HG03280 (cell line): ENCODE measurements around the gene ALDH18A1.
"Not testable (repeated sequence)": the region's sequence is repeated elsewhere in the genome, so short reads cannot be mapped to it uniquely, and the experiment has no call there.

Experiments used
- ATAC-seq: cut with Tn5 transposase; IDR thresholded peaks from one replicate; pipeline ENCODE4 v1.9.1; 2021; ENCODE audit warnings: mild to moderate bottlenecking, moderate library complexity; ENCODE audit not compliant: unreplicated experiment

Gene ALDH18A1

DNA sequence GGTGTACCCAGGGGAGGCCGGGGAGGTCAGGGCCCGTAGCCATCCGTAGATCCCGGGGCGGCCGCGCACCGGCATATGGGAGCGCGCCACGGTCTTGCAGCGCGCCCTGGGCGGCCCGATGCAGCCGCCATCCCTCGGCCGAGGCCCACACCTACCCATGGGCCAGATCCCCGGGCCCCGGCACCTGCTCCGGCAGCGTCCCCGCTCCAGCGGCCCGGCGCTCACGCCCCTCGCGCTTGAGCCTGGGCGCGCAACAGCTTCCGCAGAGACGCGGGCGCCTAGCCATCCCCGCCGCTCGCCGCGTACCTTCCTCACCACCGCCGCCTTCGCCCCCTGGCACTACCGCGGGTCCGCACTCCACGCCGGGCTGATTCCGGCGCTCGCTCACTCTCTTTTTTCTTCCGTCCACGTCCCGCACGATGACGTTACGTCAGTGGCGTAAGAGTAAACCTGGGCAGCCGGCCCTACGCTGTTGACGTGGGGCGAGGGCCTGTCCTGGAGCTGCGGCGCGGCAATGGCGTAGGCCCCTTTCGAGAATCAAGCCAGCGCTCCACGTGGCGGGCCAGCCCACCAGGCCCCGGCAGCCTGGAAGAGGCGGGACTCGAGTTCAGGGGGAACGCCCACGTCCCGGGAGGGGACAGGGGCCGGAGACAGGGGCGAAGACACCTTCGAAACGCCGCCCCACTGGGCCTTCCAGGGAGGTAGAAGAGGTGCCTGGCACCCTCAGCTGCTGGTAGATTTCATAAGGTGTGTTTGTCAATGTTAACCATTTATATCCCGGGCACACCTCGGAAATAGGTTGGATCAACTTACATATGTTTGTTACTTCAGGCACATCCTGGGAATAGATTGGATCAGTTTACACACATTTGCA is at the start of gene ALDH18A1:
TSS of gene ALDH18A1 (minus strand) at position 421 of the 874 bp plus-strand sequence. CDS start 3,334 bp downstream, outside the sequence.
- ATAC-seq: peak; percentile 87

DNA sequence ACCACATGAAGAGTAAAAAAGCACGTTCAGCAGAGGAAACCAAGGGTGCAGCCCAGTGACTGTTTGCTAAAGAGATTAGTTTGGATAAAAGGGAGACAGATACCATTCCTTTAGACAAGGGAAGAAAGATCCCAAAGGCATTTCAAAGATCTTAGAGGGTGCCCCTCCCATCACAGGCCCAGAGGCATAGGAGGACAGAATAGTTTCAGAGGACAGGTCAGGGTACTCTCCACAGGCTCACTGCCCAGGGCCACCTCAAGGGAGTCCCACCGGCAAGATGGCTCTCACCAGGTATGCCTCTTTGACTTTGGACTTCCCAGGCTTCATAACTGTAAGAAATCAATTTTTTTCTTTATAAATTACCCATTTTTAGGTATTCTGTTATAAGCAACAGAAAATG is 41.9 kb upstream of the ALDH18A1 start:
- no peak for ATAC-seq

DNA sequence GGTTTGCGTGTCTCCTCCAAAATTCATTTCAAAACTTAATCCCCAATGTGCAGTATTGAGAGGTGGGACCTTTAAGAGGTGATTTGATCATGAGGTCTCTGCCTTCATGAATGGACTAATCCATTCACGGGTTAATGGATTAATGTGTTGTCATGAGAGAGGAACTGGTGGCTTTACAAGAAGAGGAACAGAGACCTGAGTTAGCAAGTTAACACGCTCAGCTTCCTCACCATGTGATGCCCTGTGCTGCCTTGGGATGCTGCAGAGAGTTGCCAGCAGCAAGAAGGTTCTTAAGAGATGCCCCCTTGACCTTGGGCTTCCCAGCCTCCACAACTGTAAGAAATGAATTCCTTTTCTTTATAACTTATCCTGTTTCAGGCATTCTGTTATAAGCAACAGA is 40.9 kb upstream of the ALDH18A1 start:
- no peak for ATAC-seq

DNA sequence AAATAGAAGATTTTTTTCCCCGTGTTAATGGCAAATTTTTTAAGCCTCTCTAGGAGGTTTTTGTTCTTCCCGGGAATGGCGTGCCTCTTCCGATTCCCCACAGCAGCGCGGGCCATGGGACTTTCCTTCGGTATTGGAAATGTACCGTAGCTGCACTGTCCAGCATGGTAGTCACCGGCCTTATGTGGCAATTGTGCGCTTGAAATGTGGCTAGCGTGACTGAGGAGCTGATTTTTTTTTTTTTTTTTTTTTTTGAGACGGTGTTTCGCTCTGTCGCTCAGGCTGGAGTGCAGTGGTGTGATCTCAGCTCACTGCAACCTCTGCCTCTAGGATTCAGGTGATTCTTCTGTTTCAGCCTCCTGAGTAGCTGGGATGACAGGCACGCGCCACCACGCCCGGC is 38.2 kb upstream of the ALDH18A1 start:
- ATAC-seq: no peak

DNA sequence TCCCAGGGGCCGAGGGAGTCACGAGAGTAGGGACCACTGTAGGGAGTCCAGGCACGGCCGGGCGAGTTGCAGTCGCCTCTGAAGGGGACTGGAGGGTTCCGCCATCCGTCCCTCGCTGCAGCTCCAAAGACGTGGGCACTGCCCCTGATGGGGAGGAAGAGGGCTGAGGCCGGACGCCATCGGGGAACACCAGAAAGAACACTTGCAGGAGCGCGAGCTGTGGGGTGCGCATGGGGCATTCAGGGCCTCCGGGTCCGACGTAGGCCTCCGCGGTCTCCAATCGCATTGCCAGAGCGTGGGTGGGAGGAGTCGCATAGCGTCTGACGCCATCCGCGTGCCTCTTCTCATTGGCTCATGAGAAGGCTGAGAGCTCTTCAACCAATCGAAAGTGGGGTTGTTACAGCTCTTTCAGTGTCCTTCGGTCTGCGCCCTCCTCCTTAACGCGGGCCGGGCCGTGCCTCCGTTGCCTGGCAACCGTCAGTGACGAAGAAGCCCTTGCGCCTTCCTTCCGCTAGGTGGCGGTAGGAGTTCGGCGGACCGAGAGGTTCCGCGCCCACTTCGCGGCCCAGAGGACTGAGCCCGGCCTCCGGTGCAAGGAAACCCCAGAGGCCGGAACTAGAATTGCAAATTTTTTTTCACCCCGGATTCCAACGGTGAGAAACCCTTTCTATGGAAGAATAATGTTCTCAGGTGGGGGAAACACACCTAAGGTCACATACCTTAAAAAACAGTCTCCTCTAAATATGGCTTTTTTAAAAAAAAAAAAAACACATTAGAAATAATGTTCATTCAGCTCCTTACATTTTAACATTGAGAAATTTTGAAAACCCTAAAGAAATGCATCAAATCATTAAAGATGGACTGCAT is 37.4 kb upstream of the ALDH18A1 start, which contains the start of gene TCTN3:
TSS of gene TCTN3 (minus strand) at position 260 of the 867 bp plus-strand sequence. CDS start at position 232, 28 bp downstream.
- ATAC-seq: peak; percentile 99

DNA sequence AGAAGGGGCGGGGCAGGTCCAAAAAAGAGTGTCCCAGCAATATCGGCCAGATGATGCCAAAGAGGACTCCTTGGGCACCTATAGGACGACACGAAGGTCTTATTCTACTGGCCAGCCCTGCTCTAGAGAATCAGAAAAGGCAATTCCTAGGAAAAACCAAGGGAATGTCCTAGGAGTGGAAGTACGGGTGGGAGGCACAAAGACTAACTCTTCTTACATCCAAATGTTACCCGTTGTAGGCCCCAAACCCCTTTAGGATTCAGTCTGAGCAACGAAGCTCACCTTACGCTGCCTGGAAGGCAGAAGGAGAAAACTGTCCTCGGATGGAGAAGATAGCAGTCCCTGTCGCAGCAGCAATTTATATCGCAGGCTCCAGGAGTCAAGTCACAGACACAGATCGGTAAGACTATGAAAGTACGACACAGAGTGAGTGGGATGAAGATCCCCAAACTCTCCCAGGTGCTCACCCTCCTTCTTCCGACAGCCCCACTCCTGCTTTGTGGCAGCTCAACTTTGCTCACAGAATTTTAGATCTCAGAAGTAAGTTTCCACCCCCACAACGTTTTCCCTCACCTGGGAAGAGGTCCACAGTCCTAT is 36.7 kb upstream of the ALDH18A1 start:
- peak; percentile 1 for ATAC-seq

DNA sequence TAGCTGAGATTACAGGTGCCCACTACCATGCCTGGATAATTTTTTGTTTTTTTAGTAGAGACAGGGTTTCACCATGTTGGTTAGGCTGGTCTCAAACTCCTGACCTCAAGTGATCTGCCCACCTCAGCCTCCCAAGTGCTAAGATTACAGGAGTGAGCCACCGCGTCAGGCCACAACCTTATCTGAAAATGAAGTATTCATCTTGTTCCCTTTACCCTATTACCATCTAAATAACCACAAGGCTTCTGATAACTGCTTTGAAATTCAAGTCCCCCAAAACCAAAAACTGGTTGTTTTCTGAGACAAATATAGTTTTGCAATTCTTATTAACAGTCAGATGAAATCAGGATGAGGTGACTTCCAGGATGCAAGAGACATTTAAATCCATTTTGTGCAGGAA is 34.8 kb upstream of the ALDH18A1 start:
- ATAC-seq: no peak

DNA sequence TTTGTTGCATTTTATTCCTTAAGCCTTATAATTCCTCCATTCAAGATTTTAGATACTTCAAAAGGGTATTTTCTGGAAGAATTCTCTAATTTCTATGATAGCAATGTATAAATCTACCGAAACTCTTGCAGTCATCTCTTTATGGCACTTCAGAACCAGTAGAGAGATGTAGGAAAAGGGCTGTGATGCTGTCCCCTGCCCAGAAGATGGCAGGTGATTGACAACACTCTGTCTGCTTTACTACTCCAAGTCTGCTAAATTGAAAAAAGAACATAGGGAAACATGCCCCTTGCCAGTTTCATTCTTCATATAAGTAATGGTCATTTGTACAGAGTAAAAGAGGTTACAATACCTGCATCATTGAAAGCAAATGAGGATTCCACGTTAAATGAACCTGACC is 32.1 kb upstream of the ALDH18A1 start:
- ATAC-seq: no peak

DNA sequence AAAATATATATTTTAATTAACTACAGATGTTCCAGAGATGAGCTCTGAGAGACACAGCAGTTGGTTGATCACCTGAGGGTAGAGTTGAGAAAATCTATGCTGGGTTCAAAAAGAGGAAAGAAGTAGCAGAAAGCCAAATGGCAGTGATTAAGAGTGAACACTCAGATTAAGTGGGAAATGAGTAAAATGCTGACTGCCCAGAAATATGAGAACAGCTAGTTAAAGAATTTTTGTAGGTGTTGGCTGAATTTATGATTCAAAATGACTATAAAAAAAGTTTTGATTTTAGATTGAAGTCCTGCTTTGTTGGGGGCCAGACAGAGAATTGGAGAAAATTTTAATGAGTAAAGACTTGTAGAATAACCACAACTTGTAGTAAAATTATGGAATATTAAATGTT is 27.5 kb upstream of the ALDH18A1 start:
- ATAC-seq: no peak

DNA sequence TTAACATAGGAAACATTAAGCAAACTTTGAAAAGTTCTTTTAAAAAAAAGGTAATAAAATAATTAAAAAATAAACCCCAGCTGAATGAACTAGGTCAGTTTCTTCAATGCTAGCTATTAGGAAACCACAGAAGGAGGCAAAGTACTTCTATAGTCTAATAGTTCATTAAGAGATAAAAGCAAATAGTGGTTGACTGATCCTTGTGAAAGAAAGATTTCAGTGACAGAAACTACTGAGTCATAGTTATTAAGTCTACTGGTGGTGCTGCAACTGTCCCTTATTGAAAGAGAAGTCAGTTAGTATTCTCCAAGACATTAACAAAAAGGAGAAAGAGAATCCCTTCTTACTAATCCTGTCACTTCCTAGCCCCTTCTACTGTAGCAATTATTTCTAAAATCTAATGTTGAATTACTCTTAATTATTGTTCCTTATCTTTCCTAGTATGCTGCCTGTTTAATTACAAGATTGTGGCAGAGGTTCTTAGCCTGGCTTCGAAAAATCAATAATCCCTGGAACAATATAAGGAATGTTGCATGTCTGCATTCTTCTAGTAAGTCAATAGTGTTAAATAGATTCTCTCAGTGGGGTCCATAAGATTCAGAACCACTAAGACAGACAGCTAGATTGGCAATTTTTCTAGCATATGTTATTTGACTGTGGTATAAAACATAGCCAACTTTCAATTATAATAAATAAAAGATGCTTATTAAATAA is 19.0 kb upstream of the ALDH18A1 start:
- no peak for ATAC-seq

DNA sequence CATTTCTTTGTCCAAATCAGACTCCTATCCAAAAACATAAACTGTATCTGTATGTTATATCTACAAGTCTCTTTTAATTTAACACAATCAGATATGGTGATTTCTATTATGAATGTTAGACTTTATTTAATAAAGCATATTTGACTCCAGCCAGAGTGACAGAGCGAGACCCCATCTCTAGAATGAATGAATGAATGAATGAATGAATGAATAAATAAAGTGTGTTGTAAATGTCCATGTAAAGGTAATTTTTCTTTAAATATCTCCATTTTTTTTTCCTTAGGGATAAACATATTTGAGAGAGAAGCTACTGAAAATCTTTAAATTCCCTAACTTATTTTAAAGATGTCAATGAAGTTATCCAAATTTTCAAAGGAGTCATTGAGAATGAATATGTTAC is 18.1 kb upstream of the ALDH18A1 start:
- no peak for ATAC-seq

DNA sequence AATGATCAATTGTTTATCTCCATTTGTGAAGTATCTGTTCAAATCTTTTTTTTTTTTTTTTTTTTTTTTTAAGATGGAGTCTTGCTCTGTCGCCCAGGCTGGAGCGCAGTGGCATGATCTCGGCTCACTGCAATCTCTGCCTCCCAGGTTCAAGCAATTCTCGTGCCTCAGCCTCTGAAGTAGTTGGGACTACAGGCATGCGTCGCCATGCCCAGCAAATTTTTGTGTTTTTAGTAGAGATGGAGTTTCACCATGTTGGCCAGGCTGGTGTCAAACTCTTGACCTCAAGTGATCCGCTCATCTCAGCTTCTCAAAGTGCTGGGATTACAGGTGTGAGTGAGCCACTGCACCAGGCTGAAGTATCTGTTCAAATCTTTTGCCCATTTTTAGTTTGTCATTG is 16.1 kb upstream of the ALDH18A1 start:
- not testable (repeated sequence) for ATAC-seq

DNA sequence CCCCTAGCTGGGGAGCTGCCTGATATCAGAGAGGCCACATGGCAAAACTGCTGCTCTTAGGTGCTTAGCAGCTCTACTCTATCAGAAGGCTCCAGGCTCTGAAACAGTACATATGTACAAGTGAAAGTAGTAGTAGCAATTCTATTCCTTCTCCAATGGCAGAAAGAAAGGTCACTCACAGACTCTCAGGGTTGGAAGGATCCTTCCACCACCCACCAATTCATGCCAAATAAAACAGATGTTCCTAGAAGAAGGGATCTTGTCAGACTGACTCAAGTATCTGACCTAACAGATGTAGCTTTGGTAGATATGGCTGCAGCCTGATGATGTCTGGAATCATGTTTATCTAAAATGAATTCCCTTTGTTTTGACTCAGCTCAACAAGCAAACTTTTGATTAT is 8.0 kb upstream of the ALDH18A1 start:
- ATAC-seq: no peak

DNA sequence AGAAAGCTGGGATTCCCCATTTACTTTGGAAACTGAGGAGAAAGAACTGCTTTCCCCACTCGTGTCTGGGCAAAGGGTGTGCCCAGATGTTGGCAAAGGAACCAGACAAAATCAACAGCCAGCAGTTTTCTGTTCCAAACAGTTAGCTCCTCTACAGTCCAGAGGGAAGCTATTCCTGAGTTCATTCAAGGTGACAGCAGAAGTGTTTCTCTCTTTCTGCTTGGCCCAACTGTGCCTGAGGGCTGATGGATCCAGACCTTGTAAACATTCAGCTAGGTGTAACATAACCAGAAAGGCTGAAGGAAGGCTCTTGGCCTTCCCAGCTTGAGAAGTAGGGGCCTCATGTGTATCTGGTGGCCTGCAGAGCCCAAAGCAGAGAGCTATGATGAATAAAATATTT is 7.0 kb upstream of the ALDH18A1 start:
- ATAC-seq: no peak

DNA sequence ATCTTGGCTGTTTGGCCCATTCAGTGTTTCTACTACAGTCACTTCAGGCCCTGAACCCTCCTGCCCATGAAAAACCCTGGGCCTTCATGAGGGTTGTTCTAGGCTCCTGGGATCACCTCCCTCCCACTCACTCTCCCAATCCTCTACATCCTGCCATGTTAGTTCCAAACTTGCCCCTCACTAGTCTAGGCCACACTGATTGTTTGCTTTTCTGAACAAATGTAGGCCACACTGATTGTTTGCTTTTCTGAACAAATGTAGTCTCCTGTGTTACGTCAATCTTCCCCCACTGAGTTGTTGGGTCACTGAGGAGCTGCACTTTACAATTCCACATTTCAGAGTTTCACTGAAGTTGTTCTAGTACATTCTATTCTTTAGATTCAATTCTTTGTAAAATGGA is 5.3 kb upstream of the ALDH18A1 start:
- no peak for ATAC-seq

DNA sequence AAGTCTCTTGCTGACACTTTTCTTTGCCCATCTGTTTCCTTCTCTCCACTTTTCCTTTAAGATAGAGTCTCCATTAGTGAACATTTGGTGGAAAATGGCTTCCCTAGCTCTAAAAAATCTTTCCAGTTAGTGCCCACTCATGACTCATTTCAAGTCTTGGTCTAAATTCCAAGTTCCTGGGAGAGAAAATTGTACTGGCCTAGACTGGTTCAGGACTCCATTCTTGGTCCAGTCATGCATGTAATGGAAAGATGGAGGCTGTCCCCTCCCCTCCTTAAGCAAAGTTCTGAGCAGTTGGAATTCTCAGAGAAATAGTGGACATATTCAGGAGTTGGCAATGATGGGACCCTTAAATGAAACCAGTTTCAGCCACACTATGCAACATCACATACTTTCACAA is 3.8 kb upstream of the ALDH18A1 start:
- no peak for ATAC-seq

DNA sequence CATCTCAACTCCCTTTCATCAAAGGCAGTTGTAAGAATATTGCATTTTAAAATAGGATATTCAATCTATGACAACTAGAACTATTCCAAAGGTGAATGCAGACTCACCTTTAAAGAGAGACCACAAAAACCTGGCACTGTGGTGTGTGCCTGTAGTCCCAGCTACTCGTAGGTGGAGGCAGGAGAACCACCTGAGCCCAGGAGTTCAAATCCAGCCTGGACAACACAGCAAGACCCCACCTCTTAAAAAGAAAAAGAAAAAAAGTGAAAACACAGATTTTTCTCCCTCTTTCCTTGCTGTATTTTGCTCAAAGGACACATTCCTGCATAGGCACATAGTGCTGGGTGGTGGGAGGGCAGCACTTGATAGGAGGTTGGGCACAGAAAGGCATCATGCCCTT is 739 bp upstream of the ALDH18A1 start:
- no peak for ATAC-seq

DNA sequence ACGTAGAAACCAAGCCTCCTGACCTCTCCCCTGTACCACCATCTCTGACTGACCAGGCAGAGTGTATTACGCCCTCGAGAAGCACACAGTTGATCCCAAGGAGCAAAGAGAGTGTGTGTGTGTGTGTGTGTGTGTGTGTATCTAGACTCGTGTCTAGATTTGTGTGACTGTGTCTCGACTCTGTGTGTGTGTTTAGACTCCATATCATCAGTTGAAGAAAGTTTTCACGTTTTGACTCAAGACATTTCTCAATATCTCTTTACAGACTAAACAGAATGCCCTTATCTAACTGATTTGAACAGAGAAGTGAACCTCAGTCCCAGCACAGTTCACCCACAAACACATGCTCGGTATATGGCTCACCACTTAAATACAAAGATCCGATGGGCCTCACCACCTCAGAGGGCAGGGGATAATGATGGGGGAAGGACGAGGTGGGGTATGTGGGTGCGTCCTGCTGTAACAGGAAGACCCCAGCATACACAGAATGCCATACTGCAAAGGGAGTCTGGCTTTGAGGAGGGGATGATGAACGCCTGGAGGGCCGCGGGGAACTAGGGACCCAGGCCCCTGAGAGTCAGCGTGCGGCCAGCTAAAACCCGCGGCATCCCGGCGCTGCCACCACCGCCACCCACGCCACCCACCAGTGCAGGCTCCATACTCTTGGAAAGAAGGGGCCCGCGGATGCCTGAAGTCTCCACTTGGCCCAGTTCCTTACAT is 780 bp downstream of the ALDH18A1 start:
- ATAC-seq: peak; percentile 11

DNA sequence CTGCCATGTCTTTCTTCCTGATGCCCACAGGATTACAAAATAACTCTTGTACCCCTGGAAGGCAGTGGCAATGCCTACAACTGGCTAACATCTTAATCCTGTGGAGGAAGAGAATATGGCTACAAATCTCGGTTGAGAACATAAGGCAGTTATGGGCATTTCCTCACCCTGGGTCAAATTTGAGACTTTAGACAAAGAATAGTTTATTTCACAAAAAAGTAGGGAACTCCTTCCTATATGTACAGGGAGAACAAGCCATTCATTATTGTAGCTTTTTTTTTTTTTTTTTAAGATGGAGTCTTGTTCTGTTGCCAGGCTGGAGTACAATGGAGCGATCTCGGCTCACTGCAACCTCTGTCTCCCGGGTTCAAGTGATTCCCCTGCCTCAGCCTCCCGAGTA is 2.6 kb downstream of the ALDH18A1 start:
- ATAC-seq: no peak
